GM21360 (cell line): ENCODE results near the gene MCM5.
"Not testable (repeated sequence)": the region's sequence is repeated elsewhere in the genome, so short reads cannot be mapped to it uniquely, and the experiment has no call there.

Experiments
- ATAC-seq: cut with Tn5 transposase; IDR thresholded peaks from one replicate; pipeline ENCODE4 v1.9.1; 2021; ENCODE audit warnings: mild to moderate bottlenecking, moderate library complexity; ENCODE audit not compliant: unreplicated experiment

Gene MCM5

DNA sequence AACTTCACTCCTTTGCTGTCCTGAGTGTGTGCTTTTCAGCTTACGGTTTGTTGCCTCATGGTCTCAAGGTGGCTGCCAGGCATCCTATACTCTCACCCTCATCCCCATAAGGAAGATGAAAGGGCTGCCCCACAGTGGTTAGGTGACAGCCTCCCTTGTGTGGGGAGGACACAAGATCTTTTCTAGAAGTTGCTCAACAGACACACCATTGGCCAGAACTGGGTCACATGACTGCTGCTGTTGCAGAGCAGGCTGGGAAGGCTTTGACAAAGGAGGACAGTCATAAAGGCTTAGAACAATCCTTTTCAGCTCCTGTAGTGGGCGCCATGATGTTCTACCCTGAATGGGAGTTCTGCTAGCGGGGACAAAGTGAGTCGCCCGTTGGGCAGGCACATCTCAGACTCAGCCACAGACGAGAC lies 71.0 kb downstream of the MCM5 start:
- ATAC-seq = no peak

DNA sequence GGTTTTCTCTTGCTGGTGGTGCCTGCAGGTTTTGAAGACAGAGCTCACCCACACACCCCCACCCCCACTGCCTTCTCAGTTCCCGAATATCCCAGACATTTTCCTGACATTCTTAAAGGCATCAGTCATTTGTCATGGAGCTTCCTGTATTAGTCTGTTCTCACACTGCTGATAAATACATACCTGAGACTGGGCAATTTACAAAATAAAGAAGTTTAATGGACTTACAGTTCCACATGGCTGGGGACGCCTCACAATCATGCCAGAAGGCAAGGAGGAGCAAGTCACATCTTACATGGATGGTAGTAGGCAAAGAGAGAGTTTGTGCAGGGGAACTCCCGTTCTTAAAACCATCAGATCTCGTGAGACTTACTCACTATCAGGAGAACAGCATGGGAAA lies 71.6 kb downstream of the MCM5 start:
- not testable (repeated sequence) for ATAC-seq

DNA sequence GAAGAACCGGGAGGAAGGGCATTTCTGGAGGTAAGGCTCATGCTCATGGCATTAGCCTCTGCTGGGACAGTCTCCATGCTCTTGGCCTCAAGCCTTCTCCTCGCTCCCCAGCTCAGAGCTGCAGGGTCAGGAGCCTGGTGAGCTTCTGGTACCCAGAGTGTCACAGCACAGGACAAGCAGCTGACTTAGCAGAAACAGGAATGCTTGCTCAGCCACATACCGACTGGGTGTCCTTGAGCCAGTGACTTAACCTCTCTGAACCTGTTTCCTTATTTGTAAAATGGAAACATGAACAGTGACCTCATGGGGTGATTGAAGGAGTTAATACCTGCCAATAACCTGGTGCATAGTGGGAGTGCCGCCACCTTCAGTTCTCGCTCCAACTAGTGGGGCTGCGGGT lies 72.5 kb downstream of the MCM5 start:
- no peak for ATAC-seq

DNA sequence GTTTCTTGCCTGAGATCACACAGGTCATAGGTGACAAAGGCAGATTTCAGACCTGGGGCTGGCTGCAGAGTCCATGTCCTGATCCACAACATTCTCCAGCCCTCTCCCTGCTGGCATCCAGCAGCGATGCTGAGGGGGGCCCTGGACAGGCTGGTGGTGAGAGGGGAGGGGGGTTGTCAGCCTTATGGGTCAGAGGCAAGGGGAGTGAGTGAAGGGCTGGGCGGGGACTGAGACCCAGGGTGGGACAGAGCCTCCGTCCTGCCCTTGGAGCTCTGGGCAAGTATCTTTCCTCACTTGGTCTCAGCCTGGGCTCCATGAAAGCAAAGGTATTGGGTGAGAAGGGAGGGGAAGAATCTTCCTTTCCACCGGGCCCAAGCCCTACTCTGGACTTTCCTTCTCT lies 74.0 kb downstream of the MCM5 start:
- ATAC-seq = no peak
